22Rv1 (cell line): Measurements from ENCODE around the gene PCDH8.

Experiments
- ZFX ChIP-seq: fragments of 450-650 bp; IDR thresholded peaks from 2 replicates; pipeline ENCODE4 v1.6.1; 2017; ENCODE audit warnings: antibody characterized with exemption, borderline replicate concordance
- TF ChIP-seq, protein P1 (sequence below): fragments of 450-650 bp; IDR thresholded peaks from 2 replicates; pipeline ENCODE4 v1.5.1; 2017; ENCODE audit warnings: mild to moderate bottlenecking

DNA sequence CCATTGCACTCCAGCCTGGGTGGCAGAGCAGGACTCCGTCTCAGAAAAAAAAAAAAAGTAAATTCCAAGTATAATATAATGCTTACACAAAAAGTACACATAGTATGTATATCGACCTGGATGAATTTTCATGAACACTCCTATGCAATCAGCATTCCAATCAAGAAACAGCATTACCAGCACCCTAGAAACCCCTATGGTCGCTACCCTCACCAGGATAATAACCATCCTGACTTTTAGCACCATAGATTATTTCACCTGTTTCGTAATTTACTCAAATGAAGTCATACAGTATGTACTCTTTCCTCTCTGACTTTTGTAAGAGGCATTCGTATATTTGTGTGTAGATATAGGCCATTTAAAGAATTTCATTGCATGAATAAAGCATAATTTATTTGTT lies 47.6 kb downstream of the PCDH8 start:
- TF ChIP-seq, protein P1, sequence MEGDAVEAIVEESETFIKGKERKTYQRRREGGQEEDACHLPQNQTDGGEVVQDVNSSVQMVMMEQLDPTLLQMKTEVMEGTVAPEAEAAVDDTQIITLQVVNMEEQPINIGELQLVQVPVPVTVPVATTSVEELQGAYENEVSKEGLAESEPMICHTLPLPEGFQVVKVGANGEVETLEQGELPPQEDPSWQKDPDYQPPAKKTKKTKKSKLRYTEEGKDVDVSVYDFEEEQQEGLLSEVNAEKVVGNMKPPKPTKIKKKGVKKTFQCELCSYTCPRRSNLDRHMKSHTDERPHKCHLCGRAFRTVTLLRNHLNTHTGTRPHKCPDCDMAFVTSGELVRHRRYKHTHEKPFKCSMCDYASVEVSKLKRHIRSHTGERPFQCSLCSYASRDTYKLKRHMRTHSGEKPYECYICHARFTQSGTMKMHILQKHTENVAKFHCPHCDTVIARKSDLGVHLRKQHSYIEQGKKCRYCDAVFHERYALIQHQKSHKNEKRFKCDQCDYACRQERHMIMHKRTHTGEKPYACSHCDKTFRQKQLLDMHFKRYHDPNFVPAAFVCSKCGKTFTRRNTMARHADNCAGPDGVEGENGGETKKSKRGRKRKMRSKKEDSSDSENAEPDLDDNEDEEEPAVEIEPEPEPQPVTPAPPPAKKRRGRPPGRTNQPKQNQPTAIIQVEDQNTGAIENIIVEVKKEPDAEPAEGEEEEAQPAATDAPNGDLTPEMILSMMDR, result no peak
- no peak for TF ChIP-seq ZFX
